ENCODE data around the gene FAM168B.

FAM168B gene

GRCh38 chr2:131038258-131039100 is 54.8 kb downstream of the FAM168B start:
- no peak for DNase-seq

GRCh38 chr2:131037398-131038257 is 55.6 kb downstream of the FAM168B start:
- no peak for DNase-seq

GRCh38 chr2:131036696-131037397 is 56.4 kb downstream of the FAM168B start:
- no peak for DNase-seq

- no peak for DNase-seq
Measured at GRCh38 chr2:131036269-131036668, 57.0 kb downstream of the FAM168B start.

- no peak for DNase-seq
Measured at GRCh38 chr2:131035826-131036231, 57.4 kb downstream of the FAM168B start.

GRCh38 chr2:131035112-131035825 is 58.0 kb downstream of the FAM168B start:
- DNase-seq: no peak

- peak; percentile 28 for DNase-seq
Measured at GRCh38 chr2:131034122-131035051, 58.9 kb downstream of the FAM168B start.

- no peak for DNase-seq
Measured at GRCh38 chr2:131033786-131034121, 59.5 kb downstream of the FAM168B start.

GRCh38 chr2:131032393-131032836 is 60.8 kb downstream of the FAM168B start:
- no peak for DNase-seq

GRCh38 chr2:131031875-131032274 is 61.4 kb downstream of the FAM168B start:
- DNase-seq: no peak

- DNase-seq: no peak
Measured at GRCh38 chr2:131031431-131031841, 61.8 kb downstream of the FAM168B start.

GRCh38 chr2:131030478-131030971 is 62.7 kb downstream of the FAM168B start:
- DNase-seq: no peak

- no peak for DNase-seq
Measured at GRCh38 chr2:131029812-131030211, 63.4 kb downstream of the FAM168B start.

GRCh38 chr2:131027566-131028528 is 65.4 kb downstream of the FAM168B start:
- DNase-seq: no peak

GRCh38 chr2:131026919-131027318 is 66.3 kb downstream of the FAM168B start:
- DNase-seq: no peak

GRCh38 chr2:131023758-131024157 is 69.5 kb downstream of the FAM168B start:
- DNase-seq: no peak

- no peak for DNase-seq
Measured at GRCh38 chr2:131022731-131023130, 70.5 kb downstream of the FAM168B start.

GRCh38 chr2:131016826-131017741 is 76.2 kb downstream of the FAM168B start:
- no peak for DNase-seq

- DNase-seq: no peak
Measured at GRCh38 chr2:131015764-131016163, 77.5 kb downstream of the FAM168B start.

Measured in stimulated activated CD4-positive, alpha-beta T cell treated with anti-CD3 and anti-CD28 coated beads, Interleukin-12 subunit alpha, Interleukin-12 subunit beta, amount 100 ng/mL, for 4 hours (primary cell).